K562 (cell line): Measurements from ENCODE around the gene TRIM33. TPM values are rescaled to one million over a fixed set of nuclear protein-coding genes. Genes with fewer than 3 reads are reported as not detected.

Source experiments
- ATAC-seq: fragments of 200-7000 bp; cut with Tn5 transposase; 3 replicates; pipeline ENCODE4 v1.9.1; 2020; ENCODE audit warnings: moderate library complexity
- BruUV-seq: library from RNA; stranded (reverse); fragments of 400-500 nt; replicated peaks from 2 replicates; lab custom pipeline; 2021; lab: Mats Ljungman, UMichigan
- CTCF ChIA-PET: fragments of 300-600 bp; formaldehyde crosslinking; extraction: SDS; loops from one replicate; lab custom pipeline; 2021; ENCODE audit warnings: low intra/inter-chr PET ratio; lab: Yijun Ruan, JAX
- POLR2A ChIA-PET: fragments of 300-600, 350-650 bp; sonication (Branson Sonifier 250); formaldehyde crosslinking; extraction: SDS; loops from one replicate; lab custom pipeline; 2021; ENCODE audit warnings: antibody characterized with exemption, inconsistent platforms; lab: Yijun Ruan, JAX
- DNase-seq, 4 experiments: peaks; one replicate each; pipeline versions ENCODE4 v3.0.0 to v3.0.0-alpha.2; 2011 to 2018; ENCODE audit warnings: low spot score in 3 of 4, mixed read lengths in 3 of 4; ENCODE audit errors: extremely low read depth in 1 of 4
- FAIRE-seq: peaks from 2 replicates; lab custom pipeline; 2011; peaks lifted over from hg19 to GRCh38; lab: Jason Lieb, UNC
- H2AFZ ChIP-seq: 2 replicates; pipeline ENCODE4 v1.6.0; 2011; ENCODE audit warnings: low read depth, low read length, control low read depth, inconsistent platforms
- H3K27ac ChIP-seq: fragments of 200-600 bp; 3 replicates; pipeline ENCODE4 v1.8.0; 2011; ENCODE audit warnings: low read depth, mild to moderate bottlenecking, control low read depth, inconsistent platforms, low read length, moderate library complexity, mixed read lengths; ENCODE audit errors: extremely low read depth
- H3K27me3 ChIP-seq, 2 experiments: fragments of 300-600 bp in 1 of 2; 2 replicates in 1 of 2; 3 replicates in 1 of 2; pipeline versions ENCODE4 v1.6.0 to v1.8.0; 2011; ENCODE audit warnings: inconsistent platforms in 2 of 2, low read length in 2 of 2, mild to moderate bottlenecking in 1 of 2, mixed read lengths in 1 of 2, moderate library complexity in 1 of 2; ENCODE audit not compliant: control insufficient read depth in 2 of 2, insufficient read depth in 2 of 2
- H3K36me3 ChIP-seq: fragments of 300-600 bp; 3 replicates; pipeline ENCODE4 v1.8.0; 2011; ENCODE audit warnings: mild to moderate bottlenecking, low read length, inconsistent platforms; ENCODE audit not compliant: control insufficient read depth, insufficient read depth
- H3K4me1 ChIP-seq, 2 experiments: fragments of 200-600 bp in 1 of 2; replicated peaks in 1 of 2; 2 replicates in 1 of 2; 3 replicates in 1 of 2; pipeline versions ENCODE4 v1.5.1 to v1.8.0; 2011; ENCODE audit warnings: inconsistent platforms in 2 of 2, low read length in 2 of 2, mild to moderate bottlenecking in 1 of 2, mixed read lengths in 1 of 2, moderate library complexity in 1 of 2; ENCODE audit not compliant: control insufficient read depth in 2 of 2, insufficient read depth in 2 of 2
- H3K4me2 ChIP-seq: 2 replicates; pipeline ENCODE4 v1.6.1; 2011; ENCODE audit warnings: low read length, control low read depth, inconsistent platforms, mixed read lengths; ENCODE audit not compliant: insufficient read depth
- H3K4me3 ChIP-seq: fragments of 200-600 bp; sonication (generic), shearing (Covaris generic); 2 replicates; pipeline ENCODE4 v1.5.1; 2016; ENCODE audit warnings: control low read depth, inconsistent platforms
- H3K79me2 ChIP-seq: fragments of 200-600 bp; 3 replicates; pipeline ENCODE4 v1.8.0; 2011; ENCODE audit warnings: low read length, inconsistent platforms; ENCODE audit not compliant: control insufficient read depth, insufficient read depth
- H3K9ac ChIP-seq, 2 experiments: 2 replicates each; pipeline versions ENCODE4 v1.6.0 to v1.6.1; 2011; ENCODE audit warnings: low read depth in 2 of 2, low read length in 2 of 2, control low read depth in 1 of 2, inconsistent platforms in 1 of 2, mild to moderate bottlenecking in 1 of 2, mixed read lengths in 1 of 2; ENCODE audit not compliant: insufficient read depth in 1 of 2
- H3K9me1 ChIP-seq: one replicate; pipeline ENCODE4 v1.6.0; 2011; ENCODE audit warnings: inconsistent platforms, mild to moderate bottlenecking, low read length, moderate library complexity; ENCODE audit not compliant: control insufficient read depth, insufficient read depth
- H3K9me3 ChIP-seq: replicated peaks from 2 replicates; pipeline ENCODE4 v1.5.1; 2011; ENCODE audit warnings: low read depth, low read length, inconsistent platforms; ENCODE audit not compliant: control insufficient read depth, insufficient read depth
- H4K20me1 ChIP-seq: replicated peaks from 2 replicates; pipeline ENCODE4 v1.6.1; 2011; ENCODE audit warnings: low read length, inconsistent platforms, mixed read lengths; ENCODE audit not compliant: control insufficient read depth, insufficient read depth
- FOXM1 ChIP-seq, 2 experiments: fragments of 450-650 bp in 1 of 2; sonication (generic) in 1 of 2; formaldehyde crosslinking in 1 of 2; IDR thresholded peaks; 2 replicates each; pipeline versions ENCODE4 v1.6.1 to v1.9.0; 2017 to 2022; ENCODE audit warnings: low read depth in 2 of 2, mild to moderate bottlenecking in 2 of 2, missing genetic modification reagents in 1 of 2, moderate library complexity in 1 of 2
- ZBTB11 ChIP-seq, 3 experiments: fragments of 200-800 bp in 1 of 3; fragments of 250-450 bp in 1 of 3; fragments of 450-650 bp in 1 of 3; sonication (Bioruptor Pico) in 1 of 3; sonication (Bioruptor generic) in 1 of 3; formaldehyde crosslinking in 1 of 3; IDR thresholded peaks; 2 replicates each; pipeline versions ENCODE4 v1.6.1 to v1.8.0; 2016 to 2022; ENCODE audit warnings: mild to moderate bottlenecking in 2 of 3, missing genetic modification characterization in 2 of 3, missing compliant biosample characterization in 1 of 3, moderate library complexity in 1 of 3
- WGBS: fragments of 100-300 bp; shearing (Covaris generic); methylation state at CpG from one replicate; pipeline ENCODE4 v1.1.6; 2016; ENCODE audit warnings: low coverage, mixed read lengths; ENCODE audit not compliant: insufficient coverage; ENCODE audit errors: missing lambda C conversion rate; 5-methylcytosine and 5-hydroxymethylcytosine counted together
- in situ Hi-C: fragments of 300-500 bp; cut with MboI; formaldehyde crosslinking; loops from 4 replicates; pipeline ENCODE4 v1.15.0; 2018; ENCODE audit warnings: inconsistent platforms, mixed read lengths
- intact Hi-C: fragments of 100-400 bp; cut with micrococcal nuclease; formaldehyde crosslinking; loops from 2 replicates; pipeline ENCODE4 v1.14.2; 2022
- polyA plus RNA-seq, 8 experiments: library from polyadenylated mRNA; depleted of rRNA in 4 of 8; stranded (reverse) in 5 of 8; unstranded in 3 of 8; fragments of >200 nt; fragmentation: Nextera tagmentation in 2 of 8; fragmentation: Illumina TruSeq in 1 of 8; extraction: Ambion mirVana in 2 of 8; extraction: Trizol in 1 of 8; gene quantifications; 2 replicates each; pipeline versions ENCODE4 v1.2.1 to v1.2.3, GENCODE V29; 2011 to 2014; ENCODE audit warnings: inconsistent platforms in 1 of 8, missing spikeins in 1 of 8
- total RNA-seq, 7 experiments: library from RNA; depleted of rRNA in 6 of 7; stranded (reverse); fragments of >200 nt in 6 of 7; fragmentation: Illumina TruSeq in 2 of 7; extraction: Trizol in 2 of 7; gene quantifications; 2 replicates each; pipeline versions ENCODE4 v1.2.1 to v1.2.3, GENCODE V29; 2011 to 2021; ENCODE audit warnings: low replicate concordance in 1 of 7

TRIM33 gene
- total and polyA plus RNA-seq, 9 of the 15 experiments (the other 6 are each of a cell fraction or from before 2014, with no cell fraction given): 9.3 to 58.4 (median 40.2) TPM

- POLR2A ChIA-PET: no interaction called here
- H4K20me1 ChIP-seq: peaks cover 5% of the 10 kb centered on the region; the same call in 1 of the 2 replicates
- H3K4me3 ChIP-seq: no peak overlapping the region
- CTCF ChIA-PET: no interaction called here
- WGBS: 100% methylated on average over 3 of the region's 3 CpGs
- no peak for FAIRE-seq
- H3K36me3 ChIP-seq: peaks cover 3% of the 10 kb centered on the region; the same call in 2 of the 3 replicates
- H2AFZ ChIP-seq: no peak overlapping the region
- H3K9ac ChIP-seq: no peak overlapping the region
- H3K27ac ChIP-seq: no peak overlapping the region
- TF ChIP-seq ZBTB11 (CRISPR knock-in tag; IDR thresholded peaks at IDR 0.05) (peak in 1 of 3 experiments; percentile 56; a peak in 1 of 6 replicates), FOXM1 (IDR thresholded peaks at IDR 0.05; ENCODE audit: low read depth) (no peak), FOXM1 (CRISPR knock-in tag; IDR thresholded peaks at IDR 0.05; ENCODE audit: low read depth) (no peak)
- TF ChIP-seq, all 486 proteins: peak for 1
- no peak overlapping the region for H3K4me2 ChIP-seq
- peaks cover 97% of the 10 kb centered on the region for H3K79me2 ChIP-seq
- H3K9me1 ChIP-seq: no peaks in the 10 kb centered on the region
- H3K4me1 ChIP-seq: peaks cover 7 to 8% of the 10 kb centered on the region in 2 experiments; a peak in 4 of 5 replicates
- BruUV-seq: no TSS peak
- in situ Hi-C loops: no loop called here
- H3K27me3 ChIP-seq: no peaks in the 10 kb centered on the region
- DNase-seq: no peak
- intact Hi-C loops: no loop called here
- H3K9me3 ChIP-seq: no peaks in the 10 kb centered on the region
- no peak for ATAC-seq
Observed at GRCh38 chr1:114472408-114472807, 38.6 kb downstream of the TRIM33 start.
